ENCODE results near the gene JAK1. TPM values are rescaled to one million over a fixed set of nuclear protein-coding genes. Genes with fewer than 3 reads are reported as not detected.

JAK1 gene
- total and polyA plus RNA-seq, 9 of the 15 experiments (the other 6 are each of a cell fraction or from before 2014, with no cell fraction given) = 9.7 to 44.1 (median 42.5) TPM

- TF ChIP-seq, protein P1, sequence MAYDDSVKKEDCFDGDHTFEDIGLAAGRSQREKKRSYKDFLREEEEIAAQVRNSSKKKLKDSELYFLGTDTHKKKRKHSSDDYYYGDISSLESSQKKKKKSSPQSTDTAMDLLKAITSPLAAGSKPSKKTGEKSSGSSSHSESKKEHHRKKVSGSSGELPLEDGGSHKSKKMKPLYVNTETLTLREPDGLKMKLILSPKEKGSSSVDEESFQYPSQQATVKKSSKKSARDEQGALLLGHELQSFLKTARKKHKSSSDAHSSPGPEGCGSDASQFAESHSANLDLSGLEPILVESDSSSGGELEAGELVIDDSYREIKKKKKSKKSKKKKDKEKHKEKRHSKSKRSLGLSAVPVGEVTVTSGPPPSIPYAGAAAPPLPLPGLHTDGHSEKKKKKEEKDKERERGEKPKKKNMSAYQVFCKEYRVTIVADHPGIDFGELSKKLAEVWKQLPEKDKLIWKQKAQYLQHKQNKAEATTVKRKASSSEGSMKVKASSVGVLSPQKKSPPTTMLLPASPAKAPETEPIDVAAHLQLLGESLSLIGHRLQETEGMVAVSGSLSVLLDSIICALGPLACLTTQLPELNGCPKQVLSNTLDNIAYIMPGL (CRISPR knock-in tag; IDR thresholded peaks at IDR 0.05) = no peak
These were observed 24.8 kb downstream of the JAK1 start (continued) for GRCh38 chr1:64941461-64942117.

GRCh38 chr1:64940025-64940424 lies 26.3 kb downstream of the JAK1 start:
- Histone ChIP-seq H3K9me1 (ENCODE audit: control insufficient read depth, insufficient read depth, low read length) (no peaks in the 10 kb centered on the region), H3K9ac (ENCODE audit: insufficient read depth in 1 of 2, low read depth in 2 of 2, low read length in 2 of 2) (no peak overlapping the region), H3K9me3 (replicated peaks; ENCODE audit: control insufficient read depth, insufficient read depth, low read depth, low read length) (no peaks in the 10 kb centered on the region), H3K4me2 (ENCODE audit: insufficient read depth, low read length) (no peak overlapping the region), H3K36me3 (ENCODE audit: control insufficient read depth, insufficient read depth, low read length) (no peaks in the 10 kb centered on the region), H2AFZ (ENCODE audit: low read depth, low read length) (no peak overlapping the region), H3K27ac (ENCODE audit: extremely low read depth, low read depth, low read length) (no peak overlapping the region), H3K4me3 (no peak overlapping the region), H3K79me2 (ENCODE audit: control insufficient read depth, insufficient read depth, low read length) (peaks cover 46% of the 10 kb centered on the region), H4K20me1 (replicated peaks; ENCODE audit: control insufficient read depth, insufficient read depth, low read length) (no peaks in the 10 kb centered on the region), H3K27me3 (ENCODE audit: control insufficient read depth in 2 of 2, insufficient read depth in 2 of 2, low read length in 2 of 2) (no peaks in the 10 kb centered on the region), H3K4me1 (replicated peaks in 1 of 2; ENCODE audit: control insufficient read depth in 2 of 2, insufficient read depth in 2 of 2, low read length in 2 of 2) (peaks cover 0 to 4% of the 10 kb centered on the region in 2 experiments; a peak in 3 of 5 replicates)
- BruUV-seq (replicated peaks) = no TSS peak
- intact Hi-C loops (cut with micrococcal nuclease) (no loop called here), in situ Hi-C loops (cut with MboI) (no loop called here)
- FAIRE-seq (no peak), DNase-seq (ENCODE audit: extremely low read depth in 1 of 4, low spot score in 3 of 4) (no peak), ATAC-seq (no peak)
- CTCF ChIA-PET (ENCODE audit: low intra/inter-chr PET ratio) = no interaction called here
- TF ChIP-seq CREB1 (IDR thresholded peaks at IDR 0.05) (no peak), CREB1 (CRISPR knock-in tag; IDR thresholded peaks at IDR 0.05) (no peak)
- POLR2A ChIA-PET = no interaction called here
- 65% methylated on average over 3 of the region's 3 CpGs for WGBS (ENCODE audit: insufficient coverage, low coverage, missing lambda C conversion rate)

Measured in K562 (cell line).